ENCODE measurements around the gene INO80E.

DNA sequence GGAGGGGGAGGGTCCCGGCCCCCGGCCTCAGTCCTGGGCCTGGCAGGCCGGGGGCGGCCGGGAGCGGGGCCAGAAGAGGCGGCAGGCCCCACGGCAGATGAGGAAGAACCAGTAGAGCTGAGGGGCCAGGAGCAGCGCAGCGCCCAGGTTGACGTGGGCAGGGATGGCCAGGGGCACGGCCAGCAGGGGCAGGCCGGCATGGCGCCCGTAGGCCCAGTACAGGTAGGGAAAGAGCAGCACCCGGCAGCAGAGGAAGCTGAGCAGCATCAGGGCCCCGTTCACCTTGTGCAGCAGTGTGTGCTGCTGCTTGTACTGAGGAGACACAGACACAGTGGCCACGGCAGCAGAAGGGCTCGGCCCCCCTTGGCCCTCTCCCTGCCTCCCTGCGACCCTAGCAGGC, 29.1 kb downstream of the INO80E start:
- TF ChIP-seq, protein P1, sequence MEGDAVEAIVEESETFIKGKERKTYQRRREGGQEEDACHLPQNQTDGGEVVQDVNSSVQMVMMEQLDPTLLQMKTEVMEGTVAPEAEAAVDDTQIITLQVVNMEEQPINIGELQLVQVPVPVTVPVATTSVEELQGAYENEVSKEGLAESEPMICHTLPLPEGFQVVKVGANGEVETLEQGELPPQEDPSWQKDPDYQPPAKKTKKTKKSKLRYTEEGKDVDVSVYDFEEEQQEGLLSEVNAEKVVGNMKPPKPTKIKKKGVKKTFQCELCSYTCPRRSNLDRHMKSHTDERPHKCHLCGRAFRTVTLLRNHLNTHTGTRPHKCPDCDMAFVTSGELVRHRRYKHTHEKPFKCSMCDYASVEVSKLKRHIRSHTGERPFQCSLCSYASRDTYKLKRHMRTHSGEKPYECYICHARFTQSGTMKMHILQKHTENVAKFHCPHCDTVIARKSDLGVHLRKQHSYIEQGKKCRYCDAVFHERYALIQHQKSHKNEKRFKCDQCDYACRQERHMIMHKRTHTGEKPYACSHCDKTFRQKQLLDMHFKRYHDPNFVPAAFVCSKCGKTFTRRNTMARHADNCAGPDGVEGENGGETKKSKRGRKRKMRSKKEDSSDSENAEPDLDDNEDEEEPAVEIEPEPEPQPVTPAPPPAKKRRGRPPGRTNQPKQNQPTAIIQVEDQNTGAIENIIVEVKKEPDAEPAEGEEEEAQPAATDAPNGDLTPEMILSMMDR (IDR thresholded peaks at IDR 0.05; ENCODE audit: low read depth, low read length, missing input control) = no peak
- no peak for TF ChIP-seq JUND (IDR thresholded peaks at IDR 0.05)
- TF ChIP-seq TAF1 (conservative IDR thresholded peaks at IDR 0.05) = no peak
- TF ChIP-seq, protein P2, sequence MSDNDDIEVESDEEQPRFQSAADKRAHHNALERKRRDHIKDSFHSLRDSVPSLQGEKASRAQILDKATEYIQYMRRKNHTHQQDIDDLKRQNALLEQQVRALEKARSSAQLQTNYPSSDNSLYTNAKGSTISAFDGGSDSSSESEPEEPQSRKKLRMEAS (IDR thresholded peaks at IDR 0.05) = no peak
- TF ChIP-seq, protein P3, sequence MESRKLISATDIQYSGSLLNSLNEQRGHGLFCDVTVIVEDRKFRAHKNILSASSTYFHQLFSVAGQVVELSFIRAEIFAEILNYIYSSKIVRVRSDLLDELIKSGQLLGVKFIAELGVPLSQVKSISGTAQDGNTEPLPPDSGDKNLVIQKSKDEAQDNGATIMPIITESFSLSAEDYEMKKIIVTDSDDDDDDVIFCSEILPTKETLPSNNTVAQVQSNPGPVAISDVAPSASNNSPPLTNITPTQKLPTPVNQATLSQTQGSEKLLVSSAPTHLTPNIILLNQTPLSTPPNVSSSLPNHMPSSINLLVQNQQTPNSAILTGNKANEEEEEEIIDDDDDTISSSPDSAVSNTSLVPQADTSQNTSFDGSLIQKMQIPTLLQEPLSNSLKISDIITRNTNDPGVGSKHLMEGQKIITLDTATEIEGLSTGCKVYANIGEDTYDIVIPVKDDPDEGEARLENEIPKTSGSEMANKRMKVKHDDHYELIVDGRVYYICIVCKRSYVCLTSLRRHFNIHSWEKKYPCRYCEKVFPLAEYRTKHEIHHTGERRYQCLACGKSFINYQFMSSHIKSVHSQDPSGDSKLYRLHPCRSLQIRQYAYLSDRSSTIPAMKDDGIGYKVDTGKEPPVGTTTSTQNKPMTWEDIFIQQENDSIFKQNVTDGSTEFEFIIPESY (IDR thresholded peaks at IDR 0.05) = no peak
- TF ChIP-seq NR2F2 (IDR thresholded peaks at IDR 0.05) = no peak
- no peak for TF ChIP-seq GABPA (IDR thresholded peaks at IDR 0.05 in 1 of 2, conservative IDR thresholded peaks at IDR 0.05 in 1 of 2)
- TF ChIP-seq, protein P4, sequence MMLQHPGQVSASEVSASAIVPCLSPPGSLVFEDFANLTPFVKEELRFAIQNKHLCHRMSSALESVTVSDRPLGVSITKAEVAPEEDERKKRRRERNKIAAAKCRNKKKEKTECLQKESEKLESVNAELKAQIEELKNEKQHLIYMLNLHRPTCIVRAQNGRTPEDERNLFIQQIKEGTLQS (IDR thresholded peaks at IDR 0.05) = no peak

Data from liver (tissue), 3 donors.